ACHN (cell line): Measurements from ENCODE around the gene SEPTIN6.
"Not testable (repeated sequence)": the region's sequence is repeated elsewhere in the genome, so short reads cannot be mapped to it uniquely, and the experiment has no call there.

Source experiments
- DNase-seq: peaks from one replicate; pipeline ENCODE4 v3.0.0-alpha.2; 2015
- in situ Hi-C: cut with HindIII; loops from 2 replicates; pipeline ENCODE4 v1.10.0; 2017; ENCODE audit warnings: low sequenced_read_pairs, low pct_ligation_motif_present, low pct_unique_long_range_greater_than_20kb

Gene SEPTIN6

GRCh38 chrX:119664877-119665276 lies 28.1 kb downstream of the SEPTIN6 start:
- DNase-seq, in situ Hi-C loops: not testable (repeated sequence)

- in situ Hi-C loops = no loop called here
Measured at GRCh38 chrX:119661486-119661885, 31.5 kb downstream of the SEPTIN6 start.

GRCh38 chrX:119659522-119659921 lies 33.4 kb downstream of the SEPTIN6 start:
- DNase-seq = no peak
- in situ Hi-C loops = no loop called here

More at GRCh38 chrX:119661486-119661885, 31.5 kb downstream of the SEPTIN6 start:
- no peak for DNase-seq

GRCh38 chrX:119655125-119655524 lies 37.8 kb downstream of the SEPTIN6 start:
- no peak for DNase-seq
- in situ Hi-C loops = no loop called here

GRCh38 chrX:119654112-119654531 lies 38.8 kb downstream of the SEPTIN6 start:
- DNase-seq = no peak
- in situ Hi-C loops = no loop called here

DNA sequence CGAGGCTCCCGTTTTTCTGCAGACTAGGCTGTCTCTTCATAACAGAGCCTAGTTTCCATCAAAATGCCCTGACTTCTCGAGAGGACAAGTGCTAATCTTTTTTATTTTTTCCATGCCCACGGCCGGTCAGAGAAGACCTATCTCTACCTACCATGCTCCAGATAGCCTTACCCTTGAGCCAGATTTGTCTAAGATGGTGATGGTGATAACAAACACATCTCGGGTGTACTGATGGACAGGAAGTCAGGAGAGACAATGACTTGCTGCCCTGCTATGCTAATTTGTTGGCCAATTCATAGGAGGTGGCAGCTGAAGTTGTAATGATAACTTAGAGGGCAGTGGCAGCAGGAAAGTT lies 44.6 kb downstream of the SEPTIN6 start:
- no peak for DNase-seq
- in situ Hi-C loops = no loop called here

- DNase-seq = no peak
- in situ Hi-C loops = no loop called here
Measured at GRCh38 chrX:119647552-119648420, 45.2 kb downstream of the SEPTIN6 start.

- in situ Hi-C loops = no loop called here
- no peak for DNase-seq
Measured at GRCh38 chrX:119647089-119647488, 45.9 kb downstream of the SEPTIN6 start.

DNA sequence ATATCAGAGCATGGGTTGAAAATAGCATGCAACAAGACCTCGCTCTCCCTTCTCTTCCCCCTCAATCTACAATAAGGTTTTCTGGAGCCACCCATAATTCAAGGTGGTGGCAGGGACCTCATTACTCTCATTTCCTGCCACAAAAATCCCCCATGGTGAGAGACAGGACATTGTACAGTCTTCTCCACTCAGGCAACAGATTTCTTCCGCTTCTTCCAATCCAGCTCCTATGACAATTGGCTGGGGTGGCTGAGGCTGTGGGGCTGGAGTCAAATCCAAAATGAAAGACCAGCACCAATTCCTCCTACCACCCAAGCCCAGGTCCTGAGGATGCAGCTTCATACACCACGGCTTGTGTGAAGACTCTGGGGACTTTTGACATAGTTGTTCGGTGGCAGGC lies 46.5 kb downstream of the SEPTIN6 start:
- DNase-seq = no peak
- in situ Hi-C loops = no loop called here

DNA sequence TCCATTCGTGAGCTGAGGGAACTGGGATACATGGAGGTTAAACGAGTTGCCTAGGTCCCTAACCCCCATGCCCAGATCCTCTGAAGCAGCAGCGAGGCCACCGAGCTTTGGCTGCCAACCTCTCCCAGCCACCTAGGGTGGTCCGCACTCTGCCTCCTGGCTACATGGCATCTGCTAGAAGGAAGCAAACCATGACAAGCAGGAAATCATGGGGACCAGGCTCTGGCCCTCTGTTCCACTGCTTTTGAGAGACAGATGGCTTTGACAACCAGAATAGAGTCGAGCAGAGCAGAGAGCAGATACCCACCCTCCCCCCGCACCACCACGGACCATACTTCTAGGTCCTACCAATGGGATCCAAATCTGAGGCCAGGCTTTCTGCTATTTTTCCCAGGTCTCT lies 49.3 kb downstream of the SEPTIN6 start:
- in situ Hi-C loops = no loop called here

More for the DNA sequence above, 49.3 kb downstream of the SEPTIN6 start:
- no peak for DNase-seq
